Stimulated activated naive CD4-positive, alpha-beta T cell treated with Interleukin-2 at 50 U/mL for 16 hours (primary cell): ENCODE results near the gene SYCP3.

ENCODE experiments used
- DNase-seq: peaks from one replicate; lab custom pipeline; 2025; lab: John Stamatoyannopoulos, UW

SYCP3 gene

DNA sequence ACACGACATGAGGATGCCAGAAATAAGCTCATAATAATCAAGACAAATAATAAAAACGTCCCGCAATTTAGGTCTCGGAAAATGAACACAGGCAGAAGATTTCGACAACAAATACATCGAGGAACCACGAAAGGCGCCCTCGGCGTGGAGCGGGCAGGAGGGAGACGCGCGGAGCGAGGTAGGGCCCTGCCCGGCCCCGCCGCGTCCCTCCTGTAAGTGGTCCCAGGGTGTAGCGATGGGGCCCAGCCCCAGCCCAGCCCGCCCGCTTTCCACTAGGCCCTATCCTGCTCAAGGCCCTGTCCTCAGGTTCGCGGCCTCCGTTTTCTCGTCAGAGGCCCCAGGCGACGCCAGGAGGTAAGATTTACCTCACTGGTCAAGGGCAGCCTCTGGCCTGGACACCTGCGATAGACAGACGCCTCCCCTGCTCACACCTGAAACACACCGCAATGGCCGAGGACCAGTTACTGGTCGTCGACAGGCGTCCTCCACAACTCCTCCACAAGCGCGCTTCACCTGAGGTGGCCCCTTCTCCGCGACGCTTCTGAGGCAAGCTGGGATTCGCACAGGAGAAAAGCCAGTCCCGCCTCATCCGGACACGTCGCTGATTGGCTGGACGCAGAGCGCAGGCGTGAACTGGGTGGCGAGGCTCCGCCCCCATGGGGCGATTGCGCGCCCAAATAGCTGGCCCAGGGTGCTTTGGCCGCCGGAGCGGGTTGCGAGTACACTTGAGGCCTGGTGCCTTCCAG lies at the start of gene SYCP3:
Gene SYCP3, minus strand, starts transcription at position 543 of the 746 bp plus-strand sequence. CDS start 1,527 bp downstream, outside the sequence.
- no peak for DNase-seq

DNA sequence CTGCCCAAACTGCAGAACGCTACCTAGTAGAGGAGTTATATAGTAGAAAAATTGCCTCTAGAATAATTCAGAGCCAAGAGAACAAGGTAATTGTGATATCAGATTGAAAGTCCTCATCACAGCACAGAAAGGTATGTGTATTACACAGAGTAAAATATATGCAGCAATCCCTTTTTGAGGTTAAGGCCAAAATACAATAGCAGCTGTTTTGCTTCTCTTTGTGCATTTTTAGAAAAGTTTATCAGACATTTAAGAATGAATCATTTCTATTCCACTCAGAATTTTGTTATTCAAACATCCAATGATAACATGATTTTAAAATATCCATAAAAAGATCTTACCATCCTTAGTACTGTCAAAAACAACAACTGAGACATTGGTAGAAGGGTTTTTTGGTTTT lies 46.4 kb upstream of the SYCP3 start:
- no peak for DNase-seq

DNA sequence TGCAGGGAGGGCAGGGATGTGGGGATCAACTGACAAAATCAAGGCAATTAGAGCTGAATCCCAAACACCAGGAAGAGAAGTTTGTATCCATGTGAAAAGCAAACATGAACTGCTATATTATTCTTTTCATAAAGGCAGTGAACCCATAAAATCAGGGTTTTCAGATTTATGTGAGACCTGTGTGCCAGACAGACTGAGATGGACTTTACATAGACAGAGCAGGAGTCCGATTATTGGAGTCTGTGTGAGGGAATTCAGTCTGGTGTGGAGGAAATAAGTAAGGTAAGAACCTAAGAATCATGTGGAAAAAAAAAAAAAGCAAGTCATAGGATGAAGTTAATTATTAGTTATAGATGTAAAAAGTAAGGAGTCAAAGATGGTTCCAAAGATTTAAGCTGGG lies 45.1 kb upstream of the SYCP3 start:
- no peak for DNase-seq

DNA sequence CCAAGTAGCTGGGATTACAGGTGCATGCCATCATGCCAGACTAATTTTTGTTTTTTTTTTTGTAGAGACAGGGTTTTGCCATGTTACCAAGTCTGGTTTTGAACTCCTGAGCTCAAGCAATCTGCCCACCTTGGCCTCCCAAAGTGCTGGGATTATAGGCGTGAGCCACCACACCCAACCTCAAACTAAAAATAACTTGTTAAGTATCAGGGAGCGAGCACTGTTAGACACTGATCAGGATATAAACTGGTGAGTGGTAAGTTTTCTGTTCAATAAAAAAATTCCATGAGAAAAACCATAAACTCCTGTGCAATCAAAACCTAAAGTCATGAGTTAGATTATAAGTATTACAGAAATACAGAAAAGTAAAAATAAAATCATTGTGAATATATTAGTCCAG lies 44.6 kb upstream of the SYCP3 start:
- no peak for DNase-seq

DNA sequence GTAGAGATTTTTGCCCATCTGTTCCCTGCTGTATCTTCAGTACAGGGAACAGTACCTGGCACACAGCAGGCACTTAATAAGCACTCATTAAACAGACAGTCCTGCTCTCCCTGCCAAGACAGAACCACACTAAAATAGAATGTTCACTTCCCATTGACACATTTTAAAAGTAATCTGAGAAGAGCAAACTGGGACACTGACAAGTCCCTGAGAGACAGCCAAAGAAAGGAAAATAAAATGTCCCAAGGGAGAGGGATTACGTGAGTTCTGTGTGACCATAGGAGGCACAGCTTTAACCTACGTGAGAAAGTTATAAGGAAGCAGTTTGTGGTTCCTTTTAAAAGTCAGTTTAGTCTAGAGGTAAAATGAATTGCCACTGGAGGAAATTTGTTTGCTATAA lies 43.9 kb upstream of the SYCP3 start:
- no peak for DNase-seq

DNA sequence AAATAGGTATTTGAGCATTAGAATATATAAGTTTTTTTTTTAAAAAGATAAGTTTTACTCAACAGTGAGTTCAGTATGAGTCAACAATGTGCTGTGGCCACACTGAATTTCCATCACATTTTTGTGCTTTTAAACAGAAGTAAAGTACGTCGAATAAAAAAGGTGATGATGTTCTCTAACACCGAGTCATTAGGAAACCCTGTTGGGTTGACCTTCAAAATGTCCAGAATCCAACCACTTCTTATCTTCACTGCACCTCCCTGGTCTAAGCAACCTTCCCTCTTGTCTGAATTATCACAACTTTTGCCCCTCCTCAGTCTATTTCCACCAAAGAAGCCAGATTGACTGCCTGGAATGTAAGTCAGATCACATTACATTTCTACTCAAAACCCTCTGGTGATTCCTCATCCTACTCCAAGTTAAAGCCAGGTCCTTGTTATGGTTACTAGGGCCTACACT lies 43.0 kb upstream of the SYCP3 start:
- DNase-seq, result no peak

DNA sequence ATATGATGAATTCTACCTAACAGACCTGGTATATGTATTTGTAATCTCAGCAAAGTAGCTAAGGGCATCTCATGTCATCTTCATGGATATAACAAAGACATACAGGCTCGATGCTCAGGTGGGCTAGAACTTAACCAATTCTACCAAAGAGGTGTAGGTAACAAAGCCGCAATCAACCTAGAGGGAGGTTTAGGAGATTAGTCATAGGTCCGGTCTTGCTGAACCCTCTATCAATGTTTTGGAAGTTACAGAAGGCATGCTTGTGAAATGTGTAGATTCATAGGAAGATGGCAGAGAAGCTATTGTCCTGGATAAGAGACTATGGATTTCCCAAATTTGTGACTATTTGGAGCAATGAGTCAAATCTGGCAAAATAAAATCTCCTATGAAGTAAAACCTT lies 42.6 kb upstream of the SYCP3 start:
- no peak for DNase-seq

DNA sequence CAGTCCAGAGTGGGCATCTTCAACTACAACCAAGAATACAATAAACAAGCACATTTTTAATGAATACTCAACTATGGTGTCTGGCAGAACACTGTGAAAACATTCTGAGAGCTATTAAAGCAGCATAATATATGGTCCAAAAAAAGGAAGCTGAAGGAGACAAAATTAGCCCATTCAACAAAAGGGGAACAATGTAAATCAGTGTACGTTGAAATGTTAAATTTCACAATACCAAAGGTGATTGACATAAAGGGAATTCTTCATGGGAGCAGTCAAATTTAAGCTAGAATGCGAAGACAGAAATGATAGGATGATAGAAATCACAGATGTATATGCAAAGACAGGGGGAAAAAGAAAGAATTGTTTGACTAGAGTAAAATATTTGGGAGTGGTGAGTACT lies 41.3 kb upstream of the SYCP3 start:
- no peak for DNase-seq

DNA sequence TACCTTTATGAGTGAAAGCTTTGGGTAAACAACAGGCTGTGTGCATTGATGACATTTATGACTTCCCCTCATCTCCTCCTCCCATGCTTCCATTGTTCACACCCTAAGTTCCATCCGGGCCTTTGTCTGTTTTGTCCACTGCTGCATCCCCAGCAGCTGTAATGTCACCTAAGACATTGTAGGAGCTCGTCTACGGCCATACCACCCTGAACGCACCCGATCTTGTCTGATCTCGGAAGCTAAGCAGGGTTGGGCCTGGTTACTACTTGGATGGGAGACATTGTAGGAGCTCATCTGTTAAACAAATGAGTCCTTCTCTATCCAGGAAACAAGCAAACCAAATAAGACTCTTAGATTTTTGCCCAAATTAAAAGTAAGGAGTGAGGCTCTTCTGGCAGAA lies 40.4 kb upstream of the SYCP3 start:
- DNase-seq, result no peak

DNA sequence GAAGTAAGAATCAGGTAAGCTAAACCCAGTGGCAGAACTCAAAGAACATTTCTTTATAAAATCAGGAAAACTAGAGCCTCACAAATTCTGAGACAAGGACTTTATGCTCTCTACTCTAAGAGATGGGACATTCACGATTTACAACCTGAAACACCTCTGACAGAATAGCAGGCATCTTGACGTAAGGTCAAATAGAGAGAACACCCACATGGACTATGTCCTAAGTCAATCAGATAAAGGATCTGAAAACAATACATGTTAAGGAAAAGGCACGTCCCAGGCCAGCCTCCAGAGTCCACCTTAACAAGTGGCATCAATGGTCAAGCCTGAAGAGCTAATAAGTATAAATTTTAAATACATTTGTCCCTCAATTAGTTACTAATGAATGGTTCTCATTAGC lies 39.9 kb upstream of the SYCP3 start:
- no peak for DNase-seq

DNA sequence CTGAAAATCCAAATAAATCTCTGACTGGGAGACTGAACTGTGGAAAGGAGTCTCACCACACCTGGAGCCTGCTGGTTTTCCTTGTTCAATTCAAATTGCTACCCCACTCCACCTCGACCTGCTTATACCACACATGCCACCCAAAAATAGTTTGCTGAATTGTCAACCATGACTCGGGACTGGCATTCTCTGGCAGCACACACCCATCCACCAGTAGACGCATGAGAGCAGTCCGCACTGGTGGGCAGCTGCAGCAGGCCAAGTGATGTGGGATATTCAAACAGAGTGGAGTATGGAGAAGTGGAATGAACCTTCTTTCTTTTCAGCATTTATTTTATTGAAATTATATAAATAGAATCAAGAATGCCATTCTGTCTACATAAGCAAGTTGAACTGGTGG lies 38.7 kb upstream of the SYCP3 start:
- DNase-seq, result no peak

DNA sequence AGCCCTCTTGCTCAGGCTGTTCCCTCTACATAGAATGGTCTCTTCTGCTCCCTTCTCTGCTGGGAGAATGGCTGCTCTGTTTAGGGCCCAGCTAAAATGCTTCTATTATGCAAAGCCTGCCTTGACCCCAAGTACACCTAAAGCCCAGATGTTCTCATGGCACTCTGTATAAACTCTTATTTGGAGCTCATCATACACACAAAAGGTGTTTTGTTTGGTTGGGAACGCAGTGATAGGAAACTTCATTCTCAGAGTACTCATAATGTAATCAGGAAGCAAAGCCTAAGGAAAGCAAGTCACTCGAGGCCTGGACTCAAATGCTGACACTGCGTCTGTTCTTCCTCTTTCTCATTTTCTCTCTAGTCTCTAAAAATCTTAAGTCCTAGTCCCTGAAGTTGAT lies 38.2 kb upstream of the SYCP3 start:
- DNase-seq, result no peak

DNA sequence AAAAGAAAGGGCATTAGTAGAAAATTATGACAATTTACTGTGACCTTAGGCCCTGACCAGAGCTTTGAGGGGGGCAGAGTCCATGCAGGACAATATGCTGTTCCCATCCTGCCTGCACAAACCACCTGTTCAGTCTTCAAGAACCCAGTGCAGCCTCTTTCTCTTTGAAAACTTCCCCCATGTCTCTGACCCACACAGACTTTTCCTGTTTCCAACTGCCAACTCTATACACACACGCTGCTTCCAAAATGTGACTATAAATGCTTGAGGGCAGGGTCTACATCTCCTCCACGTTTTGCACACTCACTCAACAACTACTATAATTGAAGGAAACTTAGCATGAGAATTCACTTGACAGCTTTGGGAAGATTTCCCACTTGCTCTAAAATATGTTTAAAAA lies 36.6 kb upstream of the SYCP3 start:
- DNase-seq, result no peak

DNA sequence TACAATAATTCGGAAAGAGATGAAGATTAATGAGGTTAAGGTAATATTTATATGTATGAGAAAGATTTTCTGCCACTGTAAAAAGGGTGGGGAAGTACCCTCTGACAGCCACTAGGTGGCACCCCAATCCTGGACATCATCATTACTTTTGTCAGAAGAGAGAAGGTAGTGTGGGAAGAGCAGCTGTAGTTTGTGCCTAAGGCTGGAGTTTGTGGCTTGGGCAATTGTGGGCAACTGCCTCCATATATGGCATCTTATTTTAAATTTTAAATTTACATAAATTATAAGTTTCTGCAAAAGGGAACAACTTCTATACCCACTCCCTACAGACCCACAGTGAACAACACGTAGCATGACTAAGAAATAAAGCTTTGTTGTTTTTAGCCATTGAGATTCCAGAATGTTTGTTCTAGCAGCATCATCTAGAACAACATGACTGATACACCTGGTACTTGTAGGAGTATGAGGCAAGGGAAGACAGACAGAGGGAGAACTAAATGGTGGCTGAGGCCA lies 34.4 kb upstream of the SYCP3 start:
- DNase-seq, result peak; percentile 44

DNA sequence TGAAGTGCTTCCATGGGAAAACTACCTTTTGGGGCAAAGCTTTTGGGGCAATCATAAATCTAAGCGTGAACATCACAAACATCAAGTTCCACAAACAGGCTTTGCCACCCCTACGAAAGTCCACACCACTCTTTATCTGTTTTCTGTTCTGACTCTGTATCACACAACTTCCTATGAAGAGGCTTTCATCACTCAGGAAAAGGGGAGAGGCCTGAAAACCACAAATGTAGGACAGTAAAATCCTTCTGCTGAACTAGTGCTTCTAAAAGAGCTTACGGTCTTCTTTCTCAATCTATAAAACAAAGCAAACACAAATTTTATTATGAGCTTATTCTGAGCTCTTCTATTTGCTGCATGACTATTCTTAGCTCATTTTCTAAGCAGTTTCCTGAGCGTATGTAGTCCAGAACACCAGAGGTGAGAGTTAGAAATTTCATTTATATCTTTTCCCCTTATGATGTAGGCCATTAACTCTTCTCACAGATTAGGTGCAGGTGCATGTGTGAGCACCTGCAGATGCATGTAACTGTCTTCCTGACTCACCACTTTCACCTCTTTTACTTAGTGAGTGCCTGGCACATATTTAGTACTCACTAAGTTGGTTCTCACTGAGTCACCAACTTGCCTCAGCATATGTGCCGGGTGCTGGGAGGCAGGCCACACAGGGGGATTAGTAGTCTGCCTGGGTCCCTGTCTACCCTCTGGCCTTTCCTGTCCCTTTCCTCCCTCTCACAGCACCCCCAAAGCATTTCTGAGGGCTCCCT lies 32.9 kb upstream of the SYCP3 start:
- DNase-seq, result no peak

DNA sequence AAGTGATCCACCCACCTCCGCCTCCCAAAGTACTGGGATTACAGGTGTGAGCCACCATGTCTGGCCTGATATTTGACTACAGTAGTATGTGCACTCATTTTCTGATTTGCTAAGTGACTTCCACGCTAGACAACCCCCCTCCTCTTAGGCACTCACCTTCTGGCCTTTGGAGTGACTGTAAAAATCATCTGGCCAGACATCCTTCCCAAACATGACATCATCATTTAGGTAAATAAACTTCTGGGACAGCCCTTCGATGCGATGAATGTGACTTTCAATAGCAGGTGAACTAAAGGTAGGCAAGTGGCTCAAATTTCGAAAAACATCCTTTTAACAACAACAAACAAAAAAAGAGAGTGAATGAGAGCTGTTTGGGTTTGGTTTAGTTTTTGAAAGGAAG lies 30.6 kb upstream of the SYCP3 start:
- DNase-seq, result no peak

DNA sequence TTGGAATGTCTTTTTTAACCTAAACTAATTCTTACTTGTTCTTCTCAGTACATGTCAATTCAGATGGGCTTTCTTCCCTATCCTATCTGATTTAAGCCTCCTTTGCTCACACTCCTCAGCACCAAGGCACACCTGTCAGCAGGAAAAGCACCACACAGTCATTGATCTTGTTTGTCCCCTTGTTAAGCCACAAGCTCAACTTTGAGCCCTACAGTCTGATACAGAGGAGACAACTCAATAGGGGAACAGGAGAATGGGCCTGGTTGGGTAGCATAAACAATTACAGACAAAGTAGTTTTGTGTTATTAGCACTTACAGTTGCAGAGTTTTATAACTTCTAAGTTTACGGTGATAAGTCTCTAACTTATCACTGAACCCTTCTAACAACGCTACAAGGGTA lies 29.5 kb upstream of the SYCP3 start:
- DNase-seq, result no peak

DNA sequence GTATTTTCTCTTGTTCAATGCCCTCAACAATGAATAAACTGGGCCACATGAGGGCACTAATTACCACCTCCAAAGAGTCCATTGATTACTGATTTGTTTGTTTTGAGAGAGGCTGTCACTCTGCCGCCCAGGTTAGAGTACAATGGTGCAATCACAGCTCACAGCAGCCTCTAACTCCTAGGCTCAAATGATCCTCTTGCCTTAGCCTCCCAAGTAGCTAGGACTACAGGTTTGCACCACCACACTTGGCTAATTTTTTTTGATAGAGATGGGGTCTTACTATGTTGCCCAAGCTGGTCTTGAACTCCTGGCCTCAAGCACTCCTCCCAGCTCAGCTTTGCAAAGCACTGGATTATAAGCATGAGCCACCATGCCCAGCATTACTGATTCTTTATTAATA lies 28.3 kb upstream of the SYCP3 start:
- DNase-seq, result no peak

DNA sequence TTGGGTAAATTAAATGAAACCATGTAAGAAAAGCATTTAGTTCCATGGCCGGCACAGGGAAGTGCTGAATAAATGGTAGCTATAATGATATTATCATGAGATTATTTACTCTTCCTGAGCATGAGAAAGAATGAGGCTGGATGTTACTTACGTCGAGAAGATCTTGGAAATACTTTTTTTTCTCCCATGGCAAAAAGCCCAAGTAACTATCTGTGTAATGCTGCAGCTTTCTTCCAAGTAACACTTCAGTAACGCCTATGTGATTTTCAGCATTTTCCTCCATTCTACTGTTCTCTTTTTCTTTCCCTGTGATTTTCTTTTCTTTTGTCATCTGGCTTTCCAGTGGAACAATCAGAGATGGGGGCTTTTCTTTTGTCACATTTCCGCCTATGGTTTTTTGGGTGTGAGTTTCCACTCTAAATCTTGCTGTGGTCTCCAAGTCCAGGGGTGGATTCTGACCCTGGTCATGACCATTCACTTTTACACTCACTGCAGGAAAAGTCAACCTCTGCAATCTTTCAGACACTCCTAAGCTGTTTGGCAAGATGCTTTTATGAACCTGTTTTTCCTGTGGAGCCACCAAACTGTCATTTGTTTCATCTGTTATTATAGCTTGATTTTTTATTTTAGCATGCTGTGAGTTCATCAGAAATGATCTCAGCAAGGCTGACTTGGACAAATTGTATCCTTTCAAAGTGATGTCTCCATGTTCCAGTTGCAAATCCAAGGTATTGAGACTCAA lies 25.0 kb upstream of the SYCP3 start:
- no peak for DNase-seq

DNA sequence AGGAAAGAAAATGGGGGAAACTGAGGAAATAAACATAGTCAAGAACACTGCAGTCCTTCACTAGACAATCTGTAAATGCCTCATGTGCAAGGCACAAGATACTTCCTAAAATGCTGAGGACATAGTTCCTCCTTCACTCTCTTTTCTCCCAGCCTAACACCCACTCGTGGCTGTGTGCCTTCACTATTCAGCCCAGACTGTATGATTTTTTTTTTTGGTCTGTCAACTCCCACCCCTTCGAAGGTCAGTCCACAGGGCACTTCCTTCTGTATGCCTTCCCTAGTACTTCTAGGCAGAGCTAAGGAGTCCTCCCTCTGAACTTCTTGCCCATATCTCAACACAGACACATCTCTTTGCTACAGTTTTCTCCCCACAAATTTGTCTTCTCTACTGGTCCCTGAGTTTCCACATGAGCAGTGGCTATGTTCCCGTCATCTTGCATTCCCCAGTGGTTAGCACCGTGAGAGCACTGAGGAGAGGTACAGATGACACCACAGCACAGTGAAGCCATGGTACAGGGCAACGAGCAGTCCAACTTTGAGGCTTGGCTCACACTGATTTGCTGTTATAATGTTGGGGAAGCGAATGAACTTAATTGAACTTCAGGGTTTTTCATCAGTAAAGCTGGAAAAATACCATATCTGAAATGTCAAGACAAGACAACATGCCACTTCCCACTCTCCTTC lies 24.1 kb upstream of the SYCP3 start:
- no peak for DNase-seq

DNA sequence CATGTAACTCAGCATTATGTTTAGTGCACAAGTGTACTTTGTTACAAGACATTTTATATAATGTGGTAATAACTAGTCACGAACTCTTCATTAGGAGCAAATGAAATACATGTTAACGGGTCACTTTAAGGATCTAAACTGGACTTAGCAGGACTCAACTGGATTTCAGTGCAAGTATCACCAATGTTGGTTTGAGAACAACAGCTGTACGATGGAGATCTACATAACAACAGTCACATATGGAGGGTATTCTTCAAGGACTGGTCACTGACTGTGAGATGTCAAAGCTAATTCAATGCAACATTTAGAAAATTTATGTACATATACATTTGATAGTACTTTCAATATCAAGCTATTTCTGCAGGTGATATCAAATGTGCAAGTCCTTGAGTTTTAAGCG lies 22.5 kb upstream of the SYCP3 start:
- no peak for DNase-seq

DNA sequence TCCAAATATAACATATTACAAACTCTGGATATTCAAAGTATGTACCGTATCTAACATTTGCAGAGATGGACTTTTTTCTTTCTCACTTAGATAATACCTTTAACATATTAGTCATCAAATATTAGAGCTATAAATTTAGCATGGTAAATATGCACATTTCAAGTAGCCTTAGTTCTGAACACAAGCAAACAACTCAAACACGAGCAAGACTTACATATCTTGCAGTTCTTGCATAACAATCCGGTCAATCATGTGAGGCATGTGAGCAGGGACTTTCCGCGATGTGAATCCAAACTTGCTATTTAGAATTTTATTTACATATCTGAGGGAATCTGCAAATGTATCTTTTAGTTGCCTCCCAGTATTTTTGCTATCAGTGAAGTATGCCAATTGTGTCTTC lies 22.1 kb upstream of the SYCP3 start:
- DNase-seq, result no peak
